ENCODE results near the gene ITPKB.
A peak's percentile ranks its signal among the peaks of the same experiment; 100 is the strongest.

ITPKB gene

DNA sequence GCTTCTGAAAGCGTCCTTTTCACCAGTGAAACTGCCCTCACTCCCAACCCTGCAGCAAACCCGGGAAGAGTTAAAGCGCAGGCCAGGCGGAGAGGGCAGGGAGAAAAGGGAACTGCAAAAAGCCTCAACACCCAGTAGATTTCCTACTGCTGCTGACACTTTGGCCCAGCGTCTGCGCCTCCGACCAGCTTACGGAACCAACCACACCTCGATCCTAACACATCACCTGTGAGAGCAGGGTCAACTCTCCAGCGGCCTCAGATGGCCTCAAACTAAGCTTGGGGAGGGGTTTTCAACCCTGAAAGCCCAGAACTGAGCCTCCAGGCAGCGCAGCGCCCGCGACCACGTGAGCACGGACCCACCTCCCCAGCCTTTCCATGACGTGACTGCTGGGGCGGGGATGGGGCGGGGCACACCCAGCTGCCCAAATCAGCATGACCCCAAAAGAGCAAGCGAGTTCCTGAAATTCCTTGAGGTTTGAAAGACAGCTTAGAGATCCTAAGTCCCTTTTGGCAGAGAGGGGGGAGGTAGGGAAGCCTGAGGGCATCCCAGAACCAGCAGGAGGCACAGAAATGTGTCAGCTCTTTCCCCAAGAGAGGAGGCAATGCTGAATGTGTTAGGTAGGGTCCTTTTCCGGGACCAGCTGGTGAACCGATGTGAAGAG is 59.1 kb downstream of the ITPKB start:
- H3K27me3 ChIP-seq (ENCODE audit: control insufficient read depth in 3 of 3, insufficient read depth in 3 of 3, low read depth in 1 of 3, low read length in 3 of 3): no peaks in the 10 kb centered on the region
- H3K4me1 ChIP-seq (ENCODE audit: control insufficient read depth in 2 of 2, insufficient read depth in 1 of 2, low read depth in 1 of 2, low read length in 2 of 2): peaks cover 18 to 43% of the 10 kb centered on the region in 2 donors
- H3K4me3 ChIP-seq (ENCODE audit: low read length in 2 of 2): peak overlapping the region; percentile 34 to 41
- H3K27ac ChIP-seq (replicated peaks; ENCODE audit: low read length): peak overlapping the region; percentile 83
- peak overlapping the region; percentile 58 for H3K4me2 ChIP-seq (ENCODE audit: insufficient read depth, low read length, poor library complexity, severe bottlenecking)
- H3K4ac ChIP-seq (ENCODE audit: low read length): no peak overlapping the region
- H2BK15ac ChIP-seq (ENCODE audit: low read length): no peak overlapping the region
- peak overlapping the region; percentile 66 for H2BK12ac ChIP-seq (ENCODE audit: low read length)
- H3K79me1 ChIP-seq (ENCODE audit: low read depth, low read length): peaks cover 2% of the 10 kb centered on the region
- no peak overlapping the region for H2BK120ac ChIP-seq (ENCODE audit: low read depth, low read length)
- WGBS, 2 donors (ENCODE audit: extremely low coverage in 2 of 2, insufficient read length in 2 of 2, insufficient replicate concordance in 1 of 2): no CpG with 5 or more reads among the region's 22 CpGs
- H3K14ac ChIP-seq (ENCODE audit: low read length): no peak overlapping the region
- no peak overlapping the region for H4K91ac ChIP-seq (ENCODE audit: low read depth, low read length, poor library complexity)
- H2BK5ac ChIP-seq (ENCODE audit: low read length): no peak overlapping the region
- H3K36me3 ChIP-seq (replicated peaks in 1 of 2; ENCODE audit: control insufficient read depth in 2 of 2, insufficient read depth in 2 of 2, low read length in 2 of 2): no peaks in the 10 kb centered on the region
- H3K23ac ChIP-seq (ENCODE audit: low read depth, low read length, poor library complexity): no peak overlapping the region
- H3K9me3 ChIP-seq (replicated peaks in 1 of 2; ENCODE audit: control insufficient read depth in 2 of 2, insufficient read depth in 1 of 2, low read depth in 1 of 2, low read length in 2 of 2): no peaks in the 10 kb centered on the region
- DNase-seq (ENCODE audit: low spot score): peak; percentile 95
- peak overlapping the region; percentile 78 for H3K18ac ChIP-seq (ENCODE audit: low read length)
- H3K9ac ChIP-seq (ENCODE audit: low read depth, low read length, poor library complexity): no peak overlapping the region
- no peak overlapping the region for H4K8ac ChIP-seq (ENCODE audit: low read depth, low read length)
- H2AFZ ChIP-seq (ENCODE audit: low read length): peak overlapping the region; percentile 80
- H2AK5ac ChIP-seq (ENCODE audit: low read depth, low read length): no peak overlapping the region

- H4K91ac ChIP-seq (ENCODE audit: low read depth, low read length, poor library complexity): no peak overlapping the region
- no peak overlapping the region for H2BK120ac ChIP-seq (ENCODE audit: low read depth, low read length)
- no peak overlapping the region for H3K14ac ChIP-seq (ENCODE audit: low read length)
- no CpG with 5 or more reads among the region's 2 CpGs for WGBS, 2 donors (ENCODE audit: extremely low coverage in 2 of 2, insufficient read length in 2 of 2, insufficient replicate concordance in 1 of 2)
- H3K27me3 ChIP-seq (ENCODE audit: control insufficient read depth in 3 of 3, insufficient read depth in 3 of 3, low read depth in 1 of 3, low read length in 3 of 3): no peaks in the 10 kb centered on the region
- H2AK5ac ChIP-seq (ENCODE audit: low read depth, low read length): no peak overlapping the region
- H3K36me3 ChIP-seq (replicated peaks in 1 of 2; ENCODE audit: control insufficient read depth in 2 of 2, insufficient read depth in 2 of 2, low read length in 2 of 2): no peaks in the 10 kb centered on the region
- no peak overlapping the region for H2BK5ac ChIP-seq (ENCODE audit: low read length)
- no peak overlapping the region for H2BK15ac ChIP-seq (ENCODE audit: low read length)
- H3K27ac ChIP-seq (replicated peaks; ENCODE audit: low read length): no peak overlapping the region
- H2AFZ ChIP-seq (ENCODE audit: low read length): no peak overlapping the region
- H3K4me3 ChIP-seq (ENCODE audit: low read length in 2 of 2): no peak overlapping the region
- H3K18ac ChIP-seq (ENCODE audit: low read length): no peak overlapping the region
- H3K9ac ChIP-seq (ENCODE audit: low read depth, low read length, poor library complexity): no peak overlapping the region
- no peak overlapping the region for H3K23ac ChIP-seq (ENCODE audit: low read depth, low read length, poor library complexity)
- peaks cover 2% of the 10 kb centered on the region for H3K79me1 ChIP-seq (ENCODE audit: low read depth, low read length)
- H3K4ac ChIP-seq (ENCODE audit: low read length): no peak overlapping the region
- no peak overlapping the region for H2BK12ac ChIP-seq (ENCODE audit: low read length)
- peaks cover 18 to 43% of the 10 kb centered on the region in 2 donors for H3K4me1 ChIP-seq (ENCODE audit: control insufficient read depth in 2 of 2, insufficient read depth in 1 of 2, low read depth in 1 of 2, low read length in 2 of 2)
- no peak overlapping the region for H4K8ac ChIP-seq (ENCODE audit: low read depth, low read length)
- no peaks in the 10 kb centered on the region for H3K9me3 ChIP-seq (replicated peaks in 1 of 2; ENCODE audit: control insufficient read depth in 2 of 2, insufficient read depth in 1 of 2, low read depth in 1 of 2, low read length in 2 of 2)
- H3K4me2 ChIP-seq (ENCODE audit: insufficient read depth, low read length, poor library complexity, severe bottlenecking): no peak overlapping the region
- no peak for DNase-seq (ENCODE audit: low spot score)
These were observed 59.8 kb downstream of the ITPKB start for GRCh38 chr1:226679262-226679661.

GRCh38 chr1:226678701-226679100 is 60.4 kb downstream of the ITPKB start:
- H3K9ac ChIP-seq (ENCODE audit: low read depth, low read length, poor library complexity): no peak overlapping the region
- no peak overlapping the region for H3K4me2 ChIP-seq (ENCODE audit: insufficient read depth, low read length, poor library complexity, severe bottlenecking)
- H2AFZ ChIP-seq (ENCODE audit: low read length): no peak overlapping the region
- peaks cover 18 to 43% of the 10 kb centered on the region in 2 donors for H3K4me1 ChIP-seq (ENCODE audit: control insufficient read depth in 2 of 2, insufficient read depth in 1 of 2, low read depth in 1 of 2, low read length in 2 of 2)
- H3K18ac ChIP-seq (ENCODE audit: low read length): peak overlapping the region; percentile 69
- H3K23ac ChIP-seq (ENCODE audit: low read depth, low read length, poor library complexity): no peak overlapping the region
- H2BK12ac ChIP-seq (ENCODE audit: low read length): no peak overlapping the region
- no peaks in the 10 kb centered on the region for H3K9me3 ChIP-seq (replicated peaks in 1 of 2; ENCODE audit: control insufficient read depth in 2 of 2, insufficient read depth in 1 of 2, low read depth in 1 of 2, low read length in 2 of 2)
- H3K4ac ChIP-seq (ENCODE audit: low read length): no peak overlapping the region
- H3K14ac ChIP-seq (ENCODE audit: low read length): no peak overlapping the region
- H2AK5ac ChIP-seq (ENCODE audit: low read depth, low read length): peak overlapping the region; percentile 65
- no peaks in the 10 kb centered on the region for H3K36me3 ChIP-seq (replicated peaks in 1 of 2; ENCODE audit: control insufficient read depth in 2 of 2, insufficient read depth in 2 of 2, low read length in 2 of 2)
- no peak overlapping the region for H2BK5ac ChIP-seq (ENCODE audit: low read length)
- H3K27ac ChIP-seq (replicated peaks; ENCODE audit: low read length): no peak overlapping the region
- no peak overlapping the region for H4K91ac ChIP-seq (ENCODE audit: low read depth, low read length, poor library complexity)
- no CpG with 5 or more reads among the region's 8 CpGs for WGBS, 2 donors (ENCODE audit: extremely low coverage in 2 of 2, insufficient read length in 2 of 2, insufficient replicate concordance in 1 of 2)
- H3K27me3 ChIP-seq (ENCODE audit: control insufficient read depth in 3 of 3, insufficient read depth in 3 of 3, low read depth in 1 of 3, low read length in 3 of 3): no peaks in the 10 kb centered on the region
- no peak for DNase-seq (ENCODE audit: low spot score)
- peaks cover 2% of the 10 kb centered on the region for H3K79me1 ChIP-seq (ENCODE audit: low read depth, low read length)
- H4K8ac ChIP-seq (ENCODE audit: low read depth, low read length): no peak overlapping the region
- no peak overlapping the region for H3K4me3 ChIP-seq (ENCODE audit: low read length in 2 of 2)
- H2BK120ac ChIP-seq (ENCODE audit: low read depth, low read length): no peak overlapping the region
- H2BK15ac ChIP-seq (ENCODE audit: low read length): no peak overlapping the region

- Histone ChIP-seq H4K91ac (ENCODE audit: low read depth, low read length, poor library complexity) (no peak overlapping the region), H2BK12ac (ENCODE audit: low read length) (no peak overlapping the region), H2BK120ac (ENCODE audit: low read depth, low read length) (no peak overlapping the region), H2AK5ac (ENCODE audit: low read depth, low read length) (no peak overlapping the region), H3K14ac (ENCODE audit: low read length) (no peak overlapping the region), H3K27ac (replicated peaks; ENCODE audit: low read length) (no peak overlapping the region), H3K23ac (ENCODE audit: low read depth, low read length, poor library complexity) (no peak overlapping the region), H3K27me3 (ENCODE audit: control insufficient read depth in 3 of 3, insufficient read depth in 3 of 3, low read depth in 1 of 3, low read length in 3 of 3) (no peaks in the 10 kb centered on the region), H2BK15ac (ENCODE audit: low read length) (no peak overlapping the region), H3K4me3 (ENCODE audit: low read length in 2 of 2) (no peak overlapping the region), H3K36me3 (replicated peaks in 1 of 2; ENCODE audit: control insufficient read depth in 2 of 2, insufficient read depth in 2 of 2, low read length in 2 of 2) (no peaks in the 10 kb centered on the region), H3K9ac (ENCODE audit: low read depth, low read length, poor library complexity) (no peak overlapping the region), H2AFZ (ENCODE audit: low read length) (no peak overlapping the region), H3K4ac (ENCODE audit: low read length) (no peak overlapping the region), H4K8ac (ENCODE audit: low read depth, low read length) (no peak overlapping the region), H3K18ac (ENCODE audit: low read length) (no peak overlapping the region), H3K79me1 (ENCODE audit: low read depth, low read length) (peaks cover 2% of the 10 kb centered on the region), H2BK5ac (ENCODE audit: low read length) (no peak overlapping the region), H3K4me2 (ENCODE audit: insufficient read depth, low read length, poor library complexity, severe bottlenecking) (no peak overlapping the region), H3K4me1 (ENCODE audit: control insufficient read depth in 2 of 2, insufficient read depth in 1 of 2, low read depth in 1 of 2, low read length in 2 of 2) (peaks cover 18 to 40% of the 10 kb centered on the region in 2 donors), H3K9me3 (replicated peaks in 1 of 2; ENCODE audit: control insufficient read depth in 2 of 2, insufficient read depth in 1 of 2, low read depth in 1 of 2, low read length in 2 of 2) (no peaks in the 10 kb centered on the region)
- no peak for DNase-seq (ENCODE audit: low spot score)
- no CpG with 5 or more reads among the region's 2 CpGs for WGBS, 2 donors (ENCODE audit: extremely low coverage in 2 of 2, insufficient read length in 2 of 2, insufficient replicate concordance in 1 of 2)
These were observed 60.8 kb downstream of the ITPKB start for GRCh38 chr1:226678251-226678650.
